ENCODE data around the gene PDK2.

Gene PDK2

DNA sequence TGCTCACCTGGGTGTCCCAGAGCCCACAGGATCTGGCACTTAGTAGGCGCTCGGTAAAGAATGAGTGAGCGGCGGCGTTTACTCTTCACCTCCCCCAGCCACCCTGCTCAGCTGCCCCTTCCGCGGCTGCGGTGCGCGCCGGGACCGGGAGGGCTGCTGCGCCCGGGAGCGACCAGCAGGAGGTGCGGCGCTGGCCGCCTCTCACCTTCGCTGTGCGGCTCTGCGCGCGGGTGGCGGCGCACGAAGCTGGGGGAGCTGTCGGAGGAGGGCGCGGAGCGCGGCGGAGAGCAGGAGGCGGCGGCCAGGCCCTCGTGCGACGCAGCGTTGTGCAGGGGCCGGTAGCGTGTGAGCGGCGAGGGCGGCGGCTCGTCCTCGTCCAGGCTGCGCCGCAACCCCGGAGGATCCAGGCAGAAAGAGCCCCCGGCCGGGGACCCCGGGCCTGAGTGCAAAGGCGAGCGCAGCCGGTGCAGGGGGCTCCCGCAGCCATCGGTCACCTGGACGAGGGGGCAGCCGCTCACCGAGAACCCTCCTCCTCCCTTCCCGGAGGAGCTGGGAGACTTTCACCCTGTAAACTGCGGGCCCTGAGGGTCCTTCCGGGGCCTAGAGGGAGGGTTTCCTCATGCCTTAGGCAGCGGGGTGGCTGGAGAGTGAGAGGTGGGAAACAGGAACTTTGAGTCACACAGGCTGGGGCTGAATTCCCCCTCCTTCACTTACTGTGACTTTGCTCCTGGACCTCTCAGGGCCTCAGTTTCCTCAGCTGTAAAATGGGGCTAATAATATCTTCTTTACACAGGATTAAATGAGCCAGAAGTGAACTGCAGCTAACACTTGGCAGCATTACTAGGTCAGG lies 22.3 kb downstream of the PDK2 start:
- no peak for DNase-seq (ENCODE audit: extremely low spot score)
- TF ChIP-seq PKNOX1 (IDR thresholded peaks at IDR 0.05): no peak
- no peak for TF ChIP-seq TARDBP (IDR thresholded peaks at IDR 0.05)
- no peak for TF ChIP-seq FOXK2 (IDR thresholded peaks at IDR 0.05)
- no peak for TF ChIP-seq ARNT (IDR thresholded peaks at IDR 0.05)
- no peak for TF ChIP-seq ZNF384 (IDR thresholded peaks at IDR 0.05)
- TF ChIP-seq HDGF (IDR thresholded peaks at IDR 0.05; ENCODE audit: borderline replicate concordance): no peak
- TF ChIP-seq FOXM1 (IDR thresholded peaks at IDR 0.05; ENCODE audit: borderline replicate concordance): no peak
- TF ChIP-seq FOXA1 (IDR thresholded peaks at IDR 0.05): no peak
- no peak for TF ChIP-seq SP1 (IDR thresholded peaks at IDR 0.05)
- no peak for TF ChIP-seq SUZ12 (IDR thresholded peaks at IDR 0.05)
- no peak for TF ChIP-seq L3MBTL2 (conservative IDR thresholded peaks at IDR 0.05)
- TF ChIP-seq BHLHE40 (IDR thresholded peaks at IDR 0.05; ENCODE audit: borderline replicate concordance): no peak
- ChIA-PET POLR2A (interaction anchor here (0.9 kb wide), 1 partner anchor 60 kb away, joined by 3 read pairs; no protein-coding TSS in a partner anchor), CTCF (no interaction called here)

DNA sequence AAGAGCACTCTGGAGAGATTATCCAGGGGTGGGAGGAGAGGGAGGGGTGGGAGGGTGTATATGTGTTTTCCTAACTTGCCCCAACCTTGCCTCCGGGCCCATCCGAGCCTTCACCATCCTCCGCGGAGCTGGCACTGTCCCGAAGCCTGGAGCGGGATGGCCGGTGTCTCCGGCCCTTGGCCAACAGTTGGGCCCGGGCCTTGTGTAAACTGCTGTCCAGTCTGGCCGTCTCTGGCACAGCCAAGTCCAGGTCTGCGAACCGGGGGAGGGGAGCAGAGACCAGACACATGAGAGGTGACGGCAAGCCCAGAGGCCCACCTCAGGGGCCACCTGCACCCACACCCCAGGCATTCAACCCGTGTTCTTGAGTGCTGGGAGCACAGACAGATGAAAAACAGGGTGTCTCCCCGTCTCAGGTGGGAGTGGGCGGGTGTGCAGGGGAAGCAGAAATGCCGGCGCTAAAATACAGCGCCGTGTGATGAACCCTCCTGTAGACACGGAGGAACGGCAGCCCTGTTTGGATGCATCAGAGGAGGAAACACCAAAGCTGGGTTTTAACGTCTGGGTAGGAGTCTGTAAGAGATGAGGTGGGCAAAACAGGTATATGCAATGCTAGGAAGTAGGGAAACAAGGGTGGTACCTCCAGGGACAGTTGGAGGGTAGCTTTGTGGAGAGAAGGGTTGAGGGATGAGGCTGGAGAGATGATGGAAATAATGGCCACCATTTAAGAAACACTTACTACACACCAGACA lies 23.1 kb downstream of the PDK2 start:
- POLR2A ChIA-PET: interaction anchor here (0.9 to 1.9 kb wide), 2 partner anchors 43 to 59 kb away, joined by 3 to 8 read pairs; no protein-coding TSS in a partner anchor
- TF ChIP-seq FOXK2 (IDR thresholded peaks at IDR 0.05) (no peak), CTBP1 (IDR thresholded peaks at IDR 0.05; ENCODE audit: borderline replicate concordance) (no peak), HDGF (IDR thresholded peaks at IDR 0.05; ENCODE audit: borderline replicate concordance) (no peak), ZNF384 (IDR thresholded peaks at IDR 0.05) (no peak), SUZ12 (IDR thresholded peaks at IDR 0.05) (no peak), TARDBP (IDR thresholded peaks at IDR 0.05) (no peak)
- CTCF ChIA-PET: no interaction called here

DNA sequence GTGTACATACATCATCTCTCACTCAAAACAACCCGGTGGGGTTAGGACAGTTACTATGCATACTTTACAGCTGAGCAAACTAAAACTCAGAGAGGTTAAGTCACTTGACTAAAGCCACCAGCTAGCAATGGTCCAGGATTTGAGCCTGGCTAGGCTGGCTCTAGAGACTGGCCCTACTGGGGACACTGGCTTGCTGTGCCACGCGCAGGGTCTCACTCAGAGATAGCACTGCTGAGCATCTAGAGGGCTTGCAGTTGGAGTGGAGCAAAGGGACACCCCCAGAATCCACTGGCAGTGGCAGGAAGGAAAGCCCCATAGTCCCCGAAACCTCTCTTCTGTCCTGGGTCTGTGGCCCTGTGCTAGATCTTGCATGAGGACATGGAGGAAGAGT lies 23.7 kb downstream of the PDK2 start:
- TF ChIP-seq SP1 (IDR thresholded peaks at IDR 0.05) (no peak), ARNT (IDR thresholded peaks at IDR 0.05) (no peak), FOXA1 (IDR thresholded peaks at IDR 0.05) (no peak), FOXK2 (IDR thresholded peaks at IDR 0.05) (no peak), BHLHE40 (IDR thresholded peaks at IDR 0.05; ENCODE audit: borderline replicate concordance) (no peak), SUZ12 (IDR thresholded peaks at IDR 0.05) (no peak), ELF4 (IDR thresholded peaks at IDR 0.05) (no peak), PKNOX1 (IDR thresholded peaks at IDR 0.05) (no peak), L3MBTL2 (conservative IDR thresholded peaks at IDR 0.05) (no peak)
- ChIA-PET CTCF (interaction anchor here (0.9 to 1.0 kb wide), 2 partner anchors 81 to 178 kb away, joined by 3 to 4 read pairs; no protein-coding TSS in a partner anchor), POLR2A (interaction anchor here (1.0 to 1.9 kb wide), 2 partner anchors 14 to 42 kb away, joined by 3 to 8 read pairs; no protein-coding TSS in a partner anchor)
- DNase-seq (ENCODE audit: extremely low spot score): no peak

More for the DNA sequence above, 23.1 kb downstream of the PDK2 start:
- DNase-seq (ENCODE audit: extremely low spot score): no peak

DNA sequence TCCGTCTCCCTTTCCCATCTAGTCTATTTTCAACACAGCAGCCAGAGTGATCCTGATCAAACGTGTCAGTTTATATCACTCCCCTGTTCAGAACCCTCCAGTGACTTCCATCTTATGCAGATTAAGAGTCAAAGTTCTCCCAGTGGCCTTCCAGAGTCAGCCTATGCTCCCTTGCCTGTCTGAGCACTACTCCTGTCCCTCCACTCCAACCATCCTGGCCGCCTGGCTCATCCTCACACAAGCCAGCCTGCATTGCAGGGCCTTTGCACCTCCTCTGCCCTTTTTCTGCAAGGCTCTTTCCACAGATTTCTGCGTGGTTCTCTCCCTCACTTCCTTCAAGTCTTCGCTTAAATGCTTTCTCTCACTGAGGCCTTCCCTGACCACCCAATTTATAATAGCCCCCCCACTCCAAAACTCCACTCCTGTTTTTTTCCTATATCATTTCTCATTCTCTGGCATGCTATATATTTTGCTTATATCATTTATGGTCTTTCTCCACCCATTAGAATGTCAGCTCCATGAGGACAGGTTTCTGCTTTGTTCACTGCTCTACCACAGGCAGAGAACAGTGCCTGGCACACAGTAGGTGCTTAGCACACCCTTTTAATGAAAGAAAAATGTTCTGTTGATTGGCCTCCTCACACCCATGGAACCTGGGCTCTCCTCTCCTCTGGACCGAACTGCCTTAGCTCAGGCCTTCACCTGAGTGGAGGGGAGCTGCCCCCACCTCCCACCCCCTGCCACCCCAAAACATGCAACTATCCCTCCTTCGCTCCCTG lies 25.5 kb downstream of the PDK2 start:
- DNase-seq (ENCODE audit: extremely low spot score): no peak
- ChIA-PET POLR2A (interaction anchor here (1.9 kb wide), 1 partner anchor 40 kb away, joined by 8 read pairs; no protein-coding TSS in a partner anchor), CTCF (no interaction called here)
- no peak for TF ChIP-seq SUZ12 (IDR thresholded peaks at IDR 0.05)
- TF ChIP-seq PKNOX1 (IDR thresholded peaks at IDR 0.05): no peak
- TF ChIP-seq HDGF (IDR thresholded peaks at IDR 0.05; ENCODE audit: borderline replicate concordance): no peak

GRCh38 chr17:50122945-50123344 lies 27.8 kb downstream of the PDK2 start:
- POLR2A ChIA-PET: interaction anchor here (0.9 to 2.1 kb wide), 7 partner anchors 9 to 71 kb away, joined by 3 to 14 read pairs (median 11); partner anchors contain the start of gene PDK2
- DNase-seq (ENCODE audit: extremely low spot score): no peak
- CTCF ChIA-PET: interaction anchor here (0.6 to 2.7 kb wide), 7 partner anchors 8 to 319 kb away, joined by 3 to 17 read pairs (median 5); partner anchors contain the start of genes PDK2 and SGCA
- TF ChIP-seq TARDBP (IDR thresholded peaks at IDR 0.05) (no peak), FOXA1 (IDR thresholded peaks at IDR 0.05) (no peak), ARNT (IDR thresholded peaks at IDR 0.05) (no peak), BHLHE40 (IDR thresholded peaks at IDR 0.05; ENCODE audit: borderline replicate concordance) (no peak), PKNOX1 (IDR thresholded peaks at IDR 0.05) (no peak), NFRKB (IDR thresholded peaks at IDR 0.05) (no peak), FOXK2 (IDR thresholded peaks at IDR 0.05) (no peak), CTBP1 (IDR thresholded peaks at IDR 0.05; ENCODE audit: borderline replicate concordance) (no peak), SP1 (IDR thresholded peaks at IDR 0.05) (no peak), L3MBTL2 (conservative IDR thresholded peaks at IDR 0.05) (no peak), FOXM1 (IDR thresholded peaks at IDR 0.05; ENCODE audit: borderline replicate concordance) (no peak)

All from HEK293T (cell line).